DMS153 (cell line): Measurements from ENCODE around the gene SHISA2.

ENCODE experiments used
- DNase-seq: peaks from one replicate; lab custom pipeline; 2025; lab: John Stamatoyannopoulos, UW

Gene SHISA2

DNA sequence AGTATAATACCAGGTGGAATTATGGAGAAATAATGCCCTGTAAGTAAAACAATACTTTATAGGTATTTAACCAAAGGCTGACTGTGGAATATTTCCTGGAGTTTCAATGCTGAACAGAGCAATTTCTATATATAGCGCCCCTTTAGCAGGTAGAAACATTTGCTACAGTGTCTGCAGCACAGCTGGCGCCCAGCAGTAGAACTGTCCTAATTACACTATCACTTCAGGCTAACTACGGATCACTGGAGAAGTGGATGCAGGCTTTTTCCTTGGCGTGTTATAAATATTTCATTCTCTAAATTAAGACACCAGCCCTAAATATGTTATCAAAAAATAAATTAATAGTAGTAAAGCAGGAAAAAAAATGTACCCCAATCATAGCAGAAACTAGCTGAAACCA, 3.1 kb downstream of the SHISA2 start:
- DNase-seq, result no peak

DNA sequence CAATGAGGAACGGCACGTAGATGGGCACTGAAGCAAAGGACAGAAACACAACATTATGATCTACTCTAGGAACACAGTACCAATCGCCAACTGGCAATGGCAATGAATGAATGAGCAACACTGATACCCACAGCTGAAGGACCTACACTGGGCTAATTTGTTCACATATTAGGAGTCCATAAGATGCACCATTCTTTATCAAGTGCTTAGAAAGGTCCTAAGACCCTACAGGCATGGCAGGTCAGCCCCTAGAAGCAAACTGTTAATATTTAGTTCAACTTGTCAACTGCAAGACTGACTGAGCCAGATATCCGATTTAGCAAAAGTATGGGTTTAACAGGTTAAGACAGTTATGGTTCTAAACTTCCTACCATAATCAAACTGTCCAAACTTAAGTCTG, 4.8 kb downstream of the SHISA2 start:
- DNase-seq, result no peak

GRCh38 chr13:26046639-26047038, 5.2 kb downstream of the SHISA2 start:
- no peak for DNase-seq

DNA sequence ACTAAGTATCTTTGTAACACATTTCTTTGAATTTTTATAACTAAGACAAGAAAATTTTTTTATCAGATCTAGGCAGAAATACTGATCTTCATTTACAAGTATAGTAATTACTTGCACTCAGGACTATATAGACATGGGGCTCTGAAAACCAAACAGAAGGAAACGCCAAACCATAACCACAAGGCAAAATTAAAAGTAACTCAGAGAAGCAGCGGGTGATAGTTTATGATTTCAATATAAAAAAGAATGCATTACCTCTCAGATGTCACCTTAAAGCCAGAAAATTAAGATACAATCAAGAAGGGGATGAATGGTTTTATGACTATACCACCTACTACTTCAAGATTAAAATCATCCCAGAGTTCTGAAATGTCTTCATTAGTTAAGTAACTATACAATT, 6.7 kb downstream of the SHISA2 start:
- no peak for DNase-seq

- DNase-seq, result no peak
Measured at GRCh38 chr13:26042785-26043184, 9.0 kb downstream of the SHISA2 start.

DNA sequence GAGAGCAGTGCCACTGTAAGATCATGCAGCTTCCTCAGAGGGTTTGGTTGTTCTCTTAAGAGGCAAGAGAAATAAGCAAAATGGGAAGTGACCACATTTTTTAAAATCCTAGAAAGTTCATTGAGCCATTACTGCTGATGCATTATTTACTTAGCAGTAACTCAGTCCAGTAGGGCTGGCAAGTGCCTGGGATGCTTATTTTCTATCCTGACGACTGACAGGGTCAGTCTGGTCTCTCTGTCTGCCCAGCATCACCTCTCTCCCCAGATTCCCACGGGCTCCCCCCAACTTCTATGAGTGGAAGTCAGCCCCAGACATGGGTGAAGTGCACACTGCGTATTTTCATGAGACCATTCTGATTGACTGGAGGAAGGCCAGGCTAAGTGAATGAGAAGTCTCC, 10.4 kb downstream of the SHISA2 start:
- DNase-seq, result no peak

GRCh38 chr13:26038931-26039475, 12.8 kb downstream of the SHISA2 start:
- no peak for DNase-seq

DNA sequence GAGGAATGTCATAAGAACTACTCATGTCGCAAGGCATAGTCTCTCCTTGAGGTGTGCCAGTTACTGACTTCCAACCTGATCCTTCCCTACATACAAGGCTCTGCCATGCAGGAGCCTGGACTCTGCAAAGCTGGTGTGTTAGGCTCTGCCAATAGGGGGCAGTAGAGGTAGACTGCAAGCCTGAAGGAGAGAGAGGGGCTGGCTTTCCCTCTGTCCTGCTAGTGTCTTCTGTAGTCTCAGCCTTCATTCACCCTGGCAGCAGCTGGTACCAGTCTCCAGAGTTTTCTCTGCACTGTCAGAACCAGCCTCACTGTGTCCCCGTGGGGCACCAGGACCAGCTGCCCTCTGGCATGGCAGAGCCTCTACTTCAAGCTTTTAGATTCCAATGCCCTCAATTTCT, 14.5 kb downstream of the SHISA2 start:
- no peak for DNase-seq

DNA sequence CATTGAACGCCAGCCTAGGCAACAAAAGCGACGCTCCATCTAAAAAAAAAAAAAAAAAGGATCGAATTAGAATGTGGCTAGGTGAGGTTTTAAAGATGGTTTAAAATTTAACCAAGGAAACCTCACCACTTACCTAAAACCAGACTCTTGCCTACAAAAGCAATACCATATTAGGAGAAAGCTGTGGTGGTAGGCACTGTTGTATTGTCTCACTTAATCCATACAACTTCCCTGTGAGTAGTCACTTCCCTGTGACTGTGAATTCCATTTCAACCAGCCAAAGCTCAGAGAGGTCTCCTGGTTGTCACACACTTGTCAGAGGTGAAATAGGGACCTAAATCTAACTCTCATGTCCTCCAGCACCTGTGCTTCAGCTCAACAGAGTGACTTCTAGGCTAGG, 15.4 kb downstream of the SHISA2 start:
- DNase-seq, result no peak

DNA sequence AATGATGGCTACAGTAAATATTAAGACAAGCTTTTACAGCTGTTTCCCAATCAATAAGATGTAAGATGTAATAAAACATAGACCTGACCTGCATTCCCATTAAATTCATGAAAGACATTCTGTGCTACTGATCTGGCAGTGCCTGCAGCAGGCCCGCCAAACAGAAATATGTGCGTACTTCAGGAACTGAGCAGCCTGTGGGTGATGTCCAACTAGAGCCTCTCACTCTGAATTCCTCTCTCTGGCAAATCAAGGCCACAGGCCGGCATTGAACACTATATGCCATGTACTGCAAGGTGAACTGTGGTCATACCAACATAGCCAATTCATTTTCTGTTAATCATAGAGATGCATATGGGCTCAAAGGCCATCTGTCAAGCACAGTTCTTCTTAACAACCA, 17.8 kb downstream of the SHISA2 start:
- no peak for DNase-seq

DNA sequence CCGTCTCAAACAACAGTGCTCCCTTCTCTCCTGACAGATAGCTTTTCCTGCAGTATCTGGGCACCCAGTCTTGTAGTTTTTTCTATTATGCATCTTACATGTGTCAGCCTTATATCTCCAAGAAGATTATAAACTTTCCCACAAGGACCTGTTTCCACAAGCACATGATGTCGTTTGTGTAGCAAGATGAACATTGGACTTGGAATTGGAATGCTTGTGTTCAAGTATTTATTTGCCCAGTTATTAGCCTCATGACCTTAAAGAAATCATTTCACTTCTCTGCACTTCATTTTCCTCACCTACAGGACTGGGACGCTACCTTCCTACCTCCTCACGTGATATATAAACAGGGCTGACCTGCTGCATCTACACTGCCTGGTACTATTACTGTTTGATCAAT, 21.5 kb downstream of the SHISA2 start:
- no peak for DNase-seq

GRCh38 chr13:26029581-26030136, 22.2 kb downstream of the SHISA2 start:
- no peak for DNase-seq

DNA sequence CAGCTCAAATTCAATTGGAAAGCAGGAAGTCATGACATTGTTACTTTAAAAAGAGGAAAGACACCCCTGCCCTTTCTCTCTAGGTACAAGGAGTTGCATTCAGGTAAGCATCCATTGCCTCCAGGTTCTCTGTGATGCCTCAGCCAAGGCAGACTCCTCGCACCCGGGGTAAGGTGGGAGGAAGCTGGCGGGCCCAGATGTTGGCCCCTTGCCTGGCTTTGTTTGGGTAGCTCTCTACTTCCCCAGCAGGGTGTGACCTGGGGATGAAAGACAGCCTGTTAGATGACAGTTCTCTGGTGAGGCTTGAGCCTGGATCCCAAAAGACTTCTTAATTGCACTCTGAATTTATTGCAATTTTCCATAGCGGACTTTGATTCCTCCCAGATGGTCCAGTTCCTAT, 25.6 kb downstream of the SHISA2 start:
- no peak for DNase-seq

DNA sequence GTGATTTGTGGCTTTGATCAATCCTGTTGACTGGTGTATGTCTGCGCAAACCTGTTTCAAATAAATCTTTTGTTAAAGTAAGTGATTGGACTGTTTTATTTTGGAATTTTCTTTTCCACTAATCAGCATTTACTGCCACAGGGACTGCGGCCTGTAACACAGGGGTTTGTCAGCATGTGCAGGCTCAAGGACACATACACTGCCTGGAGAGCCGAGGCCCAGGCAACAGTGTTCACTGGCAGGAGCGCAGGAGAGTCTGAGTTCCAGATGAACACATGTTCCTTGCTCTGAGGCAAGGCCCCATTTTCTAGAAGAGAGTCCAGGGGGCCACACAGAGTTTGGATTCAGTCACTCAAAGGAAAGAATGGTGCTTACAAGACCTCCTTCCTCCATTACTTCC, 26.0 kb downstream of the SHISA2 start:
- DNase-seq, result no peak

DNA sequence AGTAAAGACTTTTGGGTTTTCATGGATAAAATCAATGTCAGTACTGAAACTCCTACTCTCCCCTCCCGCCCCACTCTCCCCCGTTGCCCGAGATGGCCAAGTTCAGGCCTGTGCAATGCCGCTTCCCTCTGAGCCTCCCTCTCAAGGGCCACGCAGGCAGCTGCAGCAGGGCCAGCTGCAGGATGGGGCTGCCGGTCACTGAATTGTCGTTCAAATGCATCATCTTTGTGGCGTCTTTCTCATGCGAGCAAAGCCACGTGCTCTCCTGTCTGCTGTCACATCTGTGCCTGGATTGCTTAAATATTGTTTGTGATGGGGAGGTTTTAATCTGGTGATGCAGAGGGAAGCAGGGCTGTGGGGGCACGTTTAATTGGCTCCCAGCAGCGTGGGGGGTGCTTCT, 26.6 kb downstream of the SHISA2 start:
- DNase-seq, result no peak

DNA sequence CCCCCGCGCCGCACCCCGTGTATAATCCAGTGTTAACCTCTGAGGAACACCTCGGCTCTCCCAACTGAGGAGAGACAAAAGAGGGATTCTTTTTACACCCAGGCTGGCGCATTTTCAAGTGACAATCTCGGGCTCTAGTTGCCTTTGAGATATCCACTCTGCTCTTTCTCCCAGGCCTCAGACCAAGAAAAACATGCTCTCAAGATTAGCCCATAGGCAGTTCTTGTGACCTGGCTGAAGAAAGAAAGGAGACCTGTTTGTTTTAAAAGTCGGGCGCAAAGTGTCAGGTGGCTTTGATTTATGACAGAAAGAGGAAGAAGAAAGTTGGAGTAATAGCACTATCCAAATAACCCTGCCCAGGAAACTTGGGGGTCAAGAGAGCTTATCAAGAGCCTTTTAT, 27.3 kb downstream of the SHISA2 start:
- DNase-seq, result no peak

- no peak for DNase-seq
Measured at GRCh38 chr13:26022538-26023292, 29.1 kb downstream of the SHISA2 start.

DNA sequence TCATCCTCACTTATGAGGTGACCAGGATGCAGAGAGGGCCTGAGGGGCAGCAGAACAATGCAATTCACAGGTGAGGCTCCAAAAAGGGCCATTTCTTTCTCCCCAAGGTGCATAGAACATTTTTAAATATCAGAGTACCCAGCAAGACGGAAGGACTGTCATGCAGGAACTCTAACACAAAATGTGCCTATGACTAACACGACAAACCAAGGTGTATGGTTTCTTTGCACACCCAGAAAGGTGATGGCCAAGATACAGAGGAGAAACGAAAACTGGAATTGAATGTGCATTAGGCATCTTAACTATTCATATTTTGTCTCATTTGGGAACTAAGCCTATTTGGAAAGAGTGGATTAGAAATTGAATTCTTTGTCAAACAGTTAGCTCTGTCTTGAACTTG, 29.9 kb downstream of the SHISA2 start:
- no peak for DNase-seq

- DNase-seq, result no peak
Measured at GRCh38 chr13:26021516-26021915, 30.3 kb downstream of the SHISA2 start.

GRCh38 chr13:26020891-26021290, 30.9 kb downstream of the SHISA2 start:
- no peak for DNase-seq

- no peak for DNase-seq
Measured at GRCh38 chr13:26019881-26020870, 31.6 kb downstream of the SHISA2 start.

DNA sequence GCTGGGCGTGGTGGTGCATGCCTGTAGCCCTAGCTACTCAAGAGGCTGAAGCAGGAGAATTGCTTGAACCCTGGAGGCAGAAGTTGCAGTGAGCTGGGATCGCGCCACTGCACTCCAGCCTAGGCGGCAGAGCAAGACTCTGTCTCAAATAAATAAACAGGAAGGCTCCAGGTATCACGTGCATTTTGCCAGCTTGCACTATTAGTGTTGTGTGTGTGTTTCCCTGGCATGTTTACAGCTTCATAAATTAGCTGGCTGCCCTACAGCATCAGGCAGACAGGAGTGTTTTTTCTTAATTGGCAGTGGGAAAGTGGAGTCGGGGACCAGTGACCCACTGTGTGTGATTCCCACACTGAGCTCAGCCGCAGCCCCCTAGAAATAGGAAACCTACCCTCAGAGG, 32.6 kb downstream of the SHISA2 start:
- no peak for DNase-seq
